GM21381 (cell line): ENCODE results near the gene DMRTC2.
"Not testable (repeated sequence)": the region's sequence is repeated elsewhere in the genome, so short reads cannot be mapped to it uniquely, and the experiment has no call there.

Experiments used
- ATAC-seq: cut with Tn5 transposase; IDR thresholded peaks from one replicate; pipeline ENCODE4 v1.9.1; 2021; ENCODE audit warnings: mild to moderate bottlenecking, moderate library complexity; ENCODE audit not compliant: unreplicated experiment

DMRTC2 gene

GRCh38 chr19:41869374-41869955 is 24.6 kb downstream of the DMRTC2 start:
- no peak for ATAC-seq

GRCh38 chr19:41870401-41870873 is 25.6 kb downstream of the DMRTC2 start:
- ATAC-seq, result no peak

GRCh38 chr19:41871573-41872383 is 26.9 kb downstream of the DMRTC2 start:
- peak; percentile 54 for ATAC-seq

GRCh38 chr19:41872384-41872774 is 27.5 kb downstream of the DMRTC2 start:
- no peak for ATAC-seq

GRCh38 chr19:41872775-41873647 is 28.2 kb downstream of the DMRTC2 start:
- ATAC-seq, result no peak

- not testable (repeated sequence) for ATAC-seq
Observed at GRCh38 chr19:41875973-41876372, 31.1 kb downstream of the DMRTC2 start.

- peak; percentile 61 for ATAC-seq
Observed at GRCh38 chr19:41876847-41877832, 32.3 kb downstream of the DMRTC2 start, which contains the start of gene CD79A. Gene CD79A, plus strand, starts transcription at chr19:41877279. Its CDS starts 26 bp downstream, at chr19:41877305.

- ATAC-seq, result no peak
Observed at GRCh38 chr19:41877916-41878905, 33.4 kb downstream of the DMRTC2 start.

- no peak for ATAC-seq
Observed at GRCh38 chr19:41879080-41879479, 34.2 kb downstream of the DMRTC2 start.

GRCh38 chr19:41879670-41880328 is 35.0 kb downstream of the DMRTC2 start:
- ATAC-seq, result no peak

GRCh38 chr19:41880329-41880708 is 35.5 kb downstream of the DMRTC2 start:
- no peak for ATAC-seq

GRCh38 chr19:41882568-41883462 is 38.0 kb downstream of the DMRTC2 start, which contains the start of gene ARHGEF1:
Gene ARHGEF1, plus strand, starts transcription at chr19:41883184. Its CDS starts 4,899 bp downstream, at chr19:41888083.
- no peak for ATAC-seq

GRCh38 chr19:41883463-41883820 is 38.6 kb downstream of the DMRTC2 start:
- ATAC-seq, result no peak

- ATAC-seq, result peak; percentile 75
Observed at GRCh38 chr19:41883821-41884733, 39.2 kb downstream of the DMRTC2 start.

- no peak for ATAC-seq
Observed at GRCh38 chr19:41886761-41887710, 42.2 kb downstream of the DMRTC2 start.
